Activated CD4-positive, alpha-beta T cell treated with anti-CD3 and anti-CD28 coated beads for 48 hours (primary cell): ENCODE data around the gene ATP5PO.
"Not testable (repeated sequence)": the region's sequence is repeated elsewhere in the genome, so short reads cannot be mapped to it uniquely, and the experiment has no call there.

Experiments
- DNase-seq: peaks from one replicate; pipeline ENCODE4 v3.0.0-alpha.2; 2020

The ATP5PO gene

DNA sequence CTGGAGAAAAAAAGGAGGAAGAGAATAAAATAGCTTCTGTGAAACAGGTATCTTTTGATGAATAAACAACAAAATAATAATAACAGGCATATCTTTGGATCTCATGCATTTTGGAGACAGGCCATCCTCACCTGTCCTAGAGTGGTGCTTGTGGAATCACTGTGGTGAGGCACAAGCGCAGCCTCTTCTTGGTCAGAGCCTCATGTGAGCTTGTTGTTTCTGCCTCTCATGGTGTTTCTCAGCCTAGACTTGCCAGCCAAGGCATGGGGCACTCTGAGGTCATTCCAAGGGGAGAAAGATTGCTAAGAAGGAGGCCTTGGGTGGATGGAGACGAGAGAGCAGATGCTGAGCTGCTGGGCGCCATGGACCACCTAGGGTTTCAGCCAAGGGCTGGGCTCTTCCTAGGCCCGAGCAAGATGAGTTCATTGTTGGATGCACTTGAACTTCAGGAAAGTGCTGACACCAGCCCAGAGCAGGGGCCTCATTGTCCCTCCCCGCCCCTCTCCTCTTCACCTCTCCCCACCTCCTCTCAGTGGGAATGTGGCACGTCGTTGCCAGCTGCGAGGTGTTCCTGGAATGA, 49.5 kb downstream of the ATP5PO start:
- no peak for DNase-seq

DNA sequence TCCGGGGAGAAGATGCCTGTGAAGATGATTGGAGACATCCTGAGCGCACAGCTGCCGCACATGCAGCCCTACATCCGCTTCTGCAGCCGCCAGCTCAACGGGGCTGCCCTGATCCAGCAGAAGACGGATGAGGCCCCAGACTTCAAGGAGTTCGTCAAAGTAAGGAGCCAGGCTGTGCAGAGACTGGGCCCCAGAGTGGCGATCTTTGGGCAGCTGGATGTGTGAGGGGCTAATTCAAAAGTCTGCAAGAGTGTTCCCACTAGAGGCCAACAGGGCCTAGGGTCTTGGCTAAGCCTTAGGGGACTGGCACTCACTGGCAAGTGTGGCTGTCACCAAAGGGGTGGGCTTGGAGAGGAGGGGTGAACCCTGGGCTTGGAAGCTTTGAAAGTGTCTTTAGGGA, 50.4 kb downstream of the ATP5PO start:
- DNase-seq: no peak

- DNase-seq: no peak
Observed at GRCh38 chr21:33864150-33864549, 51.5 kb downstream of the ATP5PO start.

DNA sequence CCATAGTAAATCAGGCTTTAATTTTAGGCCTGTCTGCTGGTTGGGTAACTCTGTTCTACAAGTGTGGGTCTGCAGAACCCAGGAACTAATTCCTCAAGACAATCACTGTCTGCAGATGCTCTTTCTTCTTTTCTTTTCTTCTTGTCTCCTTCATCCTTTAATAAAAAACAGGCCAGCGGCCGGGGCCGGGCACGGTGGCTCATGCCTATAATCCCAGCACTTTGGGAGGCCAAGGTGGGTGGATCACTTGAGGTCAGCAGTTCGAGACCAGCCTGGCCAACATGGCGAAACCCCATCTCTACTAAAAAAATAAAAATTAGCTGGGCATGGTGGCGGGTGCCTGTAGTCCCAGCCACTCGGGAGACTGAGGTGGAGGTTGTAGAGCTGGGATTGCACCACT, 52.4 kb downstream of the ATP5PO start:
- not testable (repeated sequence) for DNase-seq

DNA sequence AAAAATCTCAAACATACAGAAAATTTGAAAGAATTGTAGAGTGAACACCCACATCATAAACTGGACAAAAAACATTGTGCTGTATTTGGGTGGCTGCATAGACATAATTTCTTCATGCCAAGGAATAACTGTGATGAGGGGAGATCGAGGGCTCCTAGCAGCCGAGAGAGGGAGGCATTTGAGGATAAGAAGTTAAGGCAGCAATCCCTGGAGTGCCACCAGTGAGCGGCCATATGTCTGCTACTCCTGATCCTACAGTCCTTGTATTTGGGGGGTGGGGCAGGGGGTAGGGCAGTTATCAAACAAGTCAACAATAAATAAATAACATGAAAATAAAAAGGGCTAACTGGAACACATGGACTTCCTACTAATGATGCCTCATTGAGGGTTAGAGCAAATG, 54.5 kb downstream of the ATP5PO start:
- no peak for DNase-seq

- DNase-seq: no peak
Observed at GRCh38 chr21:33860332-33860879, 55.2 kb downstream of the ATP5PO start.

DNA sequence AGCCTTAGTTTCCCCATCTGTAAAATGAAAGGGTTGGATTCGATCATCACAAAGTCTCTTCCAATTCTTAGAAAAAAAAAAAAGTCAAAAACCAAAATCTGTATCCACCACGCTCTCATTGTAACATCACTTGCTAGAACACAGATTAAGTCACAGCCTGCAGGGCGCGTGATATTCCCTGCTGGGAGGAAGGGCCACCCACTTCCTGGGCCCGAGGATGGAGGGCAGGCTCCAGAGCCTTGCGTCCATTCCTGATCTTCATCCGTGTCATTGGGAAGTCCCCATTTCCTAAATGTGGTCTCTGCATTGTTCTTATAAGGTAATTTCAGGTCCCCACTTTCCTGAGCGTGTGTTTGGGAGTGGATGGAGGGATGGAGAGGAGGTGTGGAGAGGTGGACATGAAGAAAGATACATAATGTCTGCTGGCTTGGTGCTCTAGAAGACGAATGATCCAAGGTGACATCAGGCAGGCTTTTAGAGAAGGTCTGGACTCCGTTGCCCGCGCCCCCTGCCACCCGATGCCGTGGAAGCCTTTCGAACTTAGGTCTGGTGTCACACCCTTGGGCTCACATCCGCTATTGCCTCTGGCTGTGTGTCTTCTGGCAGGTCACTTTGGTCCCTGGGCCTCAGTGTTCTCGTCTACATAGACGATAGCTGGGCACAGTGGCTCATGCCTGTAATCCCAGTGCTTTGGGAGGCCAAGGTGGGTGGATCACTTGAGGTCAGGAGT, 56.1 kb downstream of the ATP5PO start:
- no peak for DNase-seq

DNA sequence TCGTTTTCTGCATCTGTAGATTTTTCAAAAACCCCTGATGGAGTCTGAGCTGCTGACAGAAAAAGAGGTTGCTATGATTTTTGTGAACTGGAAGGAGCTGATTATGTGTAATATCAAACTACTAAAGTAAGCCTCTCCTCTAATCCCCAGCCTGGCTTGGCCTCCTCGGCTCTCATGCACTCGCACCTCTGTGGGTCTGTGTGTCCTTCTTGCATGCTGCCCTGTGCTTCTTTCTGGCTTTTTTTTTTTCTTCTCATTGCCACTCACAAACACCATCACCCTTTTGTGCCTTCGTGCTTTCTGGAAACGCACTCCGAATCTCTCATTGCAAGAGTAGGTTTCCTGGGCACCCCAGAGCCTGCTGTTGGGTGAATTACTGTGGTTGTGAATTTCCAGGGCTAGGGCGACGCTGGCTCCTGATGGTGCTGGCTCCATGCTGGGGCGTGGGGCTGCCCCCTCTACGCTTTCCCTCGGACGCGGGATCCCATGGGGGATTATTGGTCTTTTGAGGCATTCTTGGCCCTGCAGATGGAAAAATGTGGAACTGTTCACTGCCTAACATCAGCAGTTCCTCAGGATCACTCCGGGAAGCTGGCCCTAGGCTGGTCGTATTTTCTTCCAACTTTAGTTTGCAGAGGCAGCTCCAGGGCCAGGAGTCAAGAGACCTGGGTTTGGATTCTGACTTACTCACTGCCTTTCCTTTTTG, 56.8 kb downstream of the ATP5PO start:
- no peak for DNase-seq

DNA sequence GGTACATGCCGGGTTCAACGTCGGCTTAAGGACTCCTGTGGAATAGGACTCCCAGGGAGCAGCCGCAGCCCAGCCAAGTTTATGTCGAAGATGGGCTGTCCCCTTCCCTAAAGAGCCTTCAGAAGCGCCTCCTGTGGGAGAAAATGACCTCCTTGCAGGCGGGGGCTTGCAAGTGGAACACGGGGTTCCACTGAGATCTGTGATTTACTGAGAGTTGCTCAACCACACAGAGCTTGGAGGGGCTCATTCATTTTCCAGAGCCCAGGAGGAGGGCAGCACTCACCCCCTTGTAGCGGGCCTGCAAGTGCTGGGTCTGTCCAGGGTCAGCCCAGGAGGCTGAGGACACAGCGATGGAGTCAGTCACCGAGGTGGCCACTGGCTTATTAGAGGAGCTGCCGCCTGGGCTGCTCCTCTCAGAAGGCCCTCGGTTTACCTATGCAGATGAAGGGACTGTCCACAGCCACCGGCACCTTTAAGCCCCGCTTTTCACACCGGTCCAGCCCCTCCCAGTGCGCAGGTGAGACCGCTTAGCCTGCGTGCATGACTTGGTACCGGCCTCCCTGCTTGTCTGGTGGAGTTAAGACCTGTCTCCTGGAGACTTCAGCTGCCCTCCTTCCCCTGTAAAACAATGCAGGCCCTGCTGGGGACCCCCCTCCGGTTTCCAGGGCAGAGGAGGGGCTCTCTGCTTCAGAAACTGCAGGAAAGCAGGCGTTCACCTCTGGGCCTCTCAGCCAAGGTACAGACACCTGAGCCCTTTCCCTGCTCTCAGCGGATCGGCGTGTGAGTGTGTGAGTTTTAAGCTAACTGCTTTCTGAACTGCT, 57.5 kb downstream of the ATP5PO start:
- DNase-seq: no peak

- no peak for DNase-seq
Observed at GRCh38 chr21:33856893-33857527, 58.6 kb downstream of the ATP5PO start.

DNA sequence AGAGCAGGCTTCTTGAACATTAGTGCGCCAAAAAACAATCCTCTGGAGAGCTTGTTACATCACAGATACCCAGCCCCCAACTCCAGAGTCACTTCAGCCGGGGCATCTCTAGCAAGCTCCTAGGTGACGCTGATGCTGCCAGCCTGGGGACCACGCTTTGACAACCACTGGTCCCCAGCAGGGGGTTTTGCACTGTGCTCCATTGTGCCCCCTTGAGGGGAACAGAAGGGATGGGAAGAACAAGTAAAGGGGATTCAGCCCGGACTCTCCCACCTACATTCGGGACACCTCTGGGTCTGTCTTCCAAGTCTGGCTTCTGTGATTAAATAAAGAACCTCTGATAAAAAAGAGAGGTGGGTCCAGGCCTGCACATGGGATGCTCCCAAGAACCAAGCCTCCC, 60.4 kb downstream of the ATP5PO start:
- no peak for DNase-seq

DNA sequence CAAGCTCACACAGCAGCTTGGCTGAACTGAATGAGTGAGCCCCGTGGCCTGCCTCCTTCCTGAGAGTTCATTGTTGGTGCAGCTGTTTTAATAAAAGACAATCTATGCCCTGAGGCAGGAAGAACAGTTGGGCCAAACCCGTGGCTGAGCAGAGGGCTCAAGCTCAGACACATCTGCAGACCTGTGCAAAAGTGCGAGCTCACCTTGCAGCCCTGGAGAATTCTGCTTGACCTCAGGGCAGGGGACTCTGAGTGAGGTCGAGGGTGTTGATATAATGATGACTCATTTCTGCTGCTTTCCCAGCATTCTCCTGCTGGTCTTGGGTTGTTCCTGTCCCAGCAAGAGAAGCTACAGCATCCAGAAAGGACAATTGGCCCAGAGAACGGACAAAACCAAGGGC, 61.0 kb downstream of the ATP5PO start:
- DNase-seq: no peak
